ENCODE measurements around the gene ZNF878. TPM values are rescaled to one million over a fixed set of nuclear protein-coding genes. Genes with fewer than 3 reads are reported as not detected.
A peak's percentile ranks its signal among the peaks of the same experiment; 100 is the strongest.

ZNF878 gene
- total and polyA plus RNA-seq, 2 of the 13 experiments (the other 11 are each of a cell fraction or from before 2014, with no cell fraction given) = 0.46 to 5.2 TPM

DNA sequence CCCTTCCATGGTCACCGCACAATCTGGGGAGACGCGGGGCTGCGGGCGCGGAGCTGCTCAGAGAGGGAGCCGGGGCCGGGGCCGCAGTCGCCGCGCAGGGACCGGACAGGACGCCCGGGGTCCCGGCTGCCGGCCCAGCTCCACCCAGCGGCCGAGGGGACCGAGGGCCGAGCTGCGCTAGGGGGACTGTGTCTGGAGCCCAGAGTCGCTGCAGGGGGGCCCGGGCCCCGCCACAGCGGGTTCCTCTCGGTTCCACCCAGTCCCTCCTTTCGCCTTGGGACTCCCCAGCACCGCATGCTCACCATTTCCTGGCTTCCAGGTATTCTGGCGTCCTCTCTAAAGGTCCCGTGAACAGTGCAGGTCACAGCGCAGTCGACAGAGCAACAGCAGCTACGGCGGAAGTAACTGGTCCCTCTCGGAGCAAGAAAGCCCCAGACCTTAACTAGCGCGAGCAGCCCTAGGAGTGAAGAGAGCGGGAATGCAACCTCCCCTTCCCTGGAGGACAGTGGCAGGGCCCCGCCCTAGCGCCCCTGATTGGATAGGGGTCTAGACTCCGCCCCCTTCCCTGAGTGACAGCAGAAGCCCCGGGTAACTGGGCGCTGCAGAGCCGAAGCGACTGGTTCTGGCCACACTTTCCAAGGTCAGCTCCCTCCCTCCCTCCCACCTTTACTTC, at the start of gene ZNF878 (continued):
- TF ChIP-seq, protein P1, sequence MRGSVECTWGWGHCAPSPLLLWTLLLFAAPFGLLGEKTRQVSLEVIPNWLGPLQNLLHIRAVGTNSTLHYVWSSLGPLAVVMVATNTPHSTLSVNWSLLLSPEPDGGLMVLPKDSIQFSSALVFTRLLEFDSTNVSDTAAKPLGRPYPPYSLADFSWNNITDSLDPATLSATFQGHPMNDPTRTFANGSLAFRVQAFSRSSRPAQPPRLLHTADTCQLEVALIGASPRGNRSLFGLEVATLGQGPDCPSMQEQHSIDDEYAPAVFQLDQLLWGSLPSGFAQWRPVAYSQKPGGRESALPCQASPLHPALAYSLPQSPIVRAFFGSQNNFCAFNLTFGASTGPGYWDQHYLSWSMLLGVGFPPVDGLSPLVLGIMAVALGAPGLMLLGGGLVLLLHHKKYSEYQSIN (CRISPR knock-in tag; IDR thresholded peaks at IDR 0.05; ENCODE audit: borderline replicate concordance) = no peak
- TF ChIP-seq FOXK1 (CRISPR knock-in tag; IDR thresholded peaks at IDR 0.05; ENCODE audit: borderline replicate concordance, low read depth) (no peak), ZNF737 (CRISPR knock-in tag; IDR thresholded peaks at IDR 0.05; ENCODE audit: borderline replicate concordance) (no peak), NFIC (IDR thresholded peaks at IDR 0.05; ENCODE audit: low read length) (no peak; the same call in 1 of the 2 replicates), ZNF766 (CRISPR knock-in tag; IDR thresholded peaks at IDR 0.05; ENCODE audit: borderline replicate concordance) (peak; percentile 84; the same call in 1 of the 2 replicates), MIXL1 (CRISPR knock-in tag; IDR thresholded peaks at IDR 0.05) (peak; percentile 57; the same call in 1 of the 2 replicates), RBFOX2 (IDR thresholded peaks at IDR 0.05; ENCODE audit: low read depth, low read length) (peak; percentile 73), MZF1 (CRISPR knock-in tag; IDR thresholded peaks at IDR 0.05; ENCODE audit: borderline replicate concordance) (no peak), SAFB2 (CRISPR knock-in tag; IDR thresholded peaks at IDR 0.05; ENCODE audit: borderline replicate concordance, low read depth) (no peak; the same call in 1 of the 2 replicates), ZNF788 (CRISPR knock-in tag; IDR thresholded peaks at IDR 0.05; ENCODE audit: borderline replicate concordance) (peak; percentile 94; the same call in 1 of the 2 replicates), ZMYM4 (CRISPR knock-in tag; IDR thresholded peaks at IDR 0.05) (peak; percentile 86), TRIM24 (CRISPR knock-in tag; IDR thresholded peaks at IDR 0.05) (no peak), MBD4 (IDR thresholded peaks at IDR 0.05; ENCODE audit: borderline replicate concordance, low read length) (no peak), ZMAT5 (CRISPR knock-in tag; IDR thresholded peaks at IDR 0.05; ENCODE audit: borderline replicate concordance, low read depth) (no peak), EZH2 (conservative IDR thresholded peaks at IDR 0.05; ENCODE audit: low read depth, low read length) (no peak), ZNF33A (CRISPR knock-in tag; IDR thresholded peaks at IDR 0.05; ENCODE audit: borderline replicate concordance) (no peak), POGZ (CRISPR knock-in tag; IDR thresholded peaks at IDR 0.05) (peak; percentile 51), SP4 (CRISPR knock-in tag; IDR thresholded peaks at IDR 0.05) (peak; percentile 82), FOXA3 (CRISPR knock-in tag; IDR thresholded peaks at IDR 0.05) (peak; percentile 64), HNF1A (IDR thresholded peaks at IDR 0.05; ENCODE audit: low read depth) (no peak), HNF1A (CRISPR knock-in tag; IDR thresholded peaks at IDR 0.05; ENCODE audit: borderline replicate concordance) (peak; percentile 57; the same call in 1 of the 2 replicates), PLRG1 (conservative IDR thresholded peaks at IDR 0.05) (no peak), ZNF44 (CRISPR knock-in tag; IDR thresholded peaks at IDR 0.05) (no peak), LCORL (IDR thresholded peaks at IDR 0.05) (no peak), LCORL (CRISPR knock-in tag; IDR thresholded peaks at IDR 0.05) (peak; percentile 76)
- TF ChIP-seq, protein P2, sequence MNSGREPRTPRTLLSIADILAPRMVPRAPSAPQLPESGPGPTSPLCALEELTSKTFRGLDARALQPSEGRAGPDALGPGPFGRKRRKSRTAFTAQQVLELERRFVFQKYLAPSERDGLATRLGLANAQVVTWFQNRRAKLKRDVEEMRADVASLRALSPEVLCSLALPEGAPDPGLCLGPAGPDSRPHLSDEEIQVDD (CRISPR knock-in tag; IDR thresholded peaks at IDR 0.05; ENCODE audit: borderline replicate concordance) = no peak
